ENCODE measurements around the gene OR52L1.

The OR52L1 gene

GRCh38 chr11:5955586-5955985 is 31.2 kb downstream of the OR52L1 start:
- no peak for DNase-seq (ENCODE audit: low read depth)
- TF ChIP-seq CTCF (conservative IDR thresholded peaks at IDR 0.05; ENCODE audit: low read depth, low read length) = no peak

GRCh38 chr11:5941951-5942350 is 44.8 kb downstream of the OR52L1 start, which contains the start of gene OR56A3:
Gene OR56A3 (plus strand): TSS chr11:5942251. CDS start chr11:5947347, 5,096 bp downstream.
- H3K4me3 ChIP-seq (ENCODE audit: low read depth, low read length) = no peak within 1 kb of the TSS
- no peak for TF ChIP-seq CTCF (conservative IDR thresholded peaks at IDR 0.05; ENCODE audit: low read depth, low read length)
- no peak for DNase-seq (ENCODE audit: low read depth)

More at GRCh38 chr11:5955586-5955985, 31.2 kb downstream of the OR52L1 start:
- no peak overlapping the region for H3K4me3 ChIP-seq (ENCODE audit: low read depth, low read length)

DNA sequence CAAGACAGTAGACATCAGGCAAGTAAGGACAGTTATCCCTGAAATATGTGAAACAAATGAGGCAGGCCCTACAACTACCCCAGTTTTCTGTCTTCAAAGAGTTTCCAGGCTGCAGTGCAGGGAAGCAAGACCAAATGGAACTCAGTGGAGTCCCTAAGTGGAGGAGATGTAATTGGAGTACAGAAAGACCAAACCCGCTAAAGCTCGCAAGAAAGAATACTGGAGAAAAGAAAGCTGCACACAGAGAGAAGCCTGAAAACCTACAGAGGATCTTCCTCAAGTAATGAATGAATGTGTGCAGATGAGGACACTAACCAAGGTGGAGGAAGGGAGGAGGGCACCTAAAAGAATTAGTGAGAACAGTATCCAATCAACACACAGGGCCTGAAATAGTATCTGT is 46.0 kb downstream of the OR52L1 start:
- TF ChIP-seq CTCF (conservative IDR thresholded peaks at IDR 0.05; ENCODE audit: low read depth, low read length) = no peak
- no peak for DNase-seq (ENCODE audit: low read depth)
- no peak overlapping the region for H3K4me3 ChIP-seq (ENCODE audit: low read depth, low read length)

DNA sequence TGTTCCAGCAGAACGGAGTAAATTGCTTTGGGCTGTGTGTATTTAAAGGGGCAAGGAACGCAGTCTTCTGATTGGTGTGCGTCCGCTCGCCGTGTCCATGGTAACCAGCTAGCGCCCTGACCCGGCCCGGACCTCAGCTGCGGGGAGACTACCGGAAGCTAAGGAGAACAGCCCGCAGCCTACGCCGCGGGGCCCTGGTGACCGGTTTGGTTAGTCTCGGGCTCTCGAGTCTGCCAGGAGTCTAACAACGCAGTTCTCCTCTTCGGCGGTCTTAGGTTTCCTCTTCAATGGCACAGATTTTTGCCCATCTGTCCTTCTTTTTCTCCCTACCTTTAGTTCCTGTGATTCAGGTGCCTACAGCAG is 48.2 kb downstream of the OR52L1 start:
- no peak for DNase-seq (ENCODE audit: low read depth)
- TF ChIP-seq CTCF (conservative IDR thresholded peaks at IDR 0.05; ENCODE audit: low read depth, low read length) = no peak
- no peak overlapping the region for H3K4me3 ChIP-seq (ENCODE audit: low read depth, low read length)

GRCh38 chr11:5937868-5938602 is 48.8 kb downstream of the OR52L1 start:
- TF ChIP-seq CTCF (conservative IDR thresholded peaks at IDR 0.05; ENCODE audit: low read depth, low read length) = no peak
- DNase-seq (ENCODE audit: low read depth) = no peak
- H3K4me3 ChIP-seq (ENCODE audit: low read depth, low read length) = no peak overlapping the region
